ENCODE measurements around the gene SLC9A5.

Gene SLC9A5

DNA sequence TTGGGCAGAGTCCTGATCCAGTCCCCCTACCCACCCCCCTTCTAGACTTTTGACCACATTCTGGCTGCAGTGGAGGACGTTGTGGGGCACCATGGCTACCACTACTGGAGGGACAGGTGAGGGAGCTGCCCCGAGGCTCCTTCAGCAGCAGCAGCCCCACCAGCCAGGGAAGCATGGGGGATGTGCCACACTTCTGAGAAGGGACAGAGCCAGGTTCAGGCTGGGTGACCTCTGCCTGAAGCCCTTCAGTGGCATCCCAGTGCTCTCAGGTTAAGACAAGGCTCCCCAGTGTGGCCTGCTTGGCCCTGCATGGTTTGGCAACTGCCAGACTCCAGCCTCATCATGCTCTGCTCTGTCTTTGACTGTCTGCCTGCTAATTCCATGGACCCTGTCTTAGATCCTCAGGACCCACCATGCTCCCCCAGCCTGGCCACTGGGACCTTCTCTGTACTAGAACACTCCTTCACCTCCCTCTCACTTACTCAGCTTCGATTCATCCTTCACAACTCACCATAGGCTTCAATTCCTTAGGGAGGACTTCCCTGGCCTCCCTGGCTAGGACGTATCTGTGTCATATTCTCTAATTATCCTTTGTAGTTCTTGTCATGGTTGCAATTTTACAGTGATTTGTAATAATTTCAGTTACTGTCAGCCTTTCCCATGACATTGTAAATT lies 8.8 kb downstream of the SLC9A5 start:
- no peak overlapping the region for H3K4me3 ChIP-seq (ENCODE audit: low read depth in 1 of 2, low read length in 2 of 2)
- H3K9me3 ChIP-seq (ENCODE audit: insufficient read depth, low read length, severe bottlenecking) = no peaks in the 10 kb centered on the region
- TF ChIP-seq, protein P1, sequence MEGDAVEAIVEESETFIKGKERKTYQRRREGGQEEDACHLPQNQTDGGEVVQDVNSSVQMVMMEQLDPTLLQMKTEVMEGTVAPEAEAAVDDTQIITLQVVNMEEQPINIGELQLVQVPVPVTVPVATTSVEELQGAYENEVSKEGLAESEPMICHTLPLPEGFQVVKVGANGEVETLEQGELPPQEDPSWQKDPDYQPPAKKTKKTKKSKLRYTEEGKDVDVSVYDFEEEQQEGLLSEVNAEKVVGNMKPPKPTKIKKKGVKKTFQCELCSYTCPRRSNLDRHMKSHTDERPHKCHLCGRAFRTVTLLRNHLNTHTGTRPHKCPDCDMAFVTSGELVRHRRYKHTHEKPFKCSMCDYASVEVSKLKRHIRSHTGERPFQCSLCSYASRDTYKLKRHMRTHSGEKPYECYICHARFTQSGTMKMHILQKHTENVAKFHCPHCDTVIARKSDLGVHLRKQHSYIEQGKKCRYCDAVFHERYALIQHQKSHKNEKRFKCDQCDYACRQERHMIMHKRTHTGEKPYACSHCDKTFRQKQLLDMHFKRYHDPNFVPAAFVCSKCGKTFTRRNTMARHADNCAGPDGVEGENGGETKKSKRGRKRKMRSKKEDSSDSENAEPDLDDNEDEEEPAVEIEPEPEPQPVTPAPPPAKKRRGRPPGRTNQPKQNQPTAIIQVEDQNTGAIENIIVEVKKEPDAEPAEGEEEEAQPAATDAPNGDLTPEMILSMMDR (IDR thresholded peaks at IDR 0.05; ENCODE audit: borderline replicate concordance, extremely low read depth, low read length, poor library complexity, severe bottlenecking) = no peak
- TF ChIP-seq EZH2 (IDR thresholded peaks at IDR 0.05; ENCODE audit: borderline replicate concordance, low read depth, low read length, severe bottlenecking) = no peak

DNA sequence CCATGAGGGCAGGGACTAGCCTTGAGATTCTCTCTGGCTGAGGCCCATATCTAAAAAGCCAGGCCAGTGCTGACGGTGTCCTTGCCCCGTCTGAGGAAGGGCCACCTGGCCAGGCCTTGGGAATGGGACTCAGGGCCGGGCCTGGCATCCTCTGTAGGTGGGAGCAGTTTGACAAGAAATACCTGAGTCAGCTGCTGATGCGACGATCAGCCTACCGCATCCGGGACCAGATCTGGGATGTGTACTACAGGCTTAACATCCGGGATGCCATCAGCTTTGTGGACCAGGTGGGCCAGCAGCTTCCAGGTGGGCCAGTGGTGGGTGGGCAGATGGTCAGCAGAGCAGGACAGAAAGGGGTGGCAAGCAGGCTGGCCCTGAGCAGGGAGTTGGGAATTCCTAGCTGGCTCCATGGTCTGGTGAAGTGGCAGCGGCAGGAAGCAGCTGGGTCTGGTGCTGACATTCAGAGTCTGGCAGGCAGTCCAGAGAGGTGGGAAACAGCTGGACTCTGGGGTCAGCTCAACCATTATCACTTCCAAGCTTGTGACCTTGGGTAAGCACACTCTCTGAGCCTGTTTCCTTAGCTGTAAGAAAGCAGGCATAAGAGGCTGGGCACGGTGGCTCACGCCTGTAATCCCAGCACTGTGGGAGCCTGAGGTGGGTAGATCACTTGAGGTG lies 9.5 kb downstream of the SLC9A5 start:
- Histone ChIP-seq H3K4me3 (ENCODE audit: low read depth in 1 of 2, low read length in 2 of 2) (no peak overlapping the region), H3K79me2 (ENCODE audit: insufficient read depth, low read length) (no peaks in the 10 kb centered on the region), H3K9me3 (ENCODE audit: insufficient read depth, low read length, severe bottlenecking) (no peaks in the 10 kb centered on the region), H3K9ac (ENCODE audit: low read depth, low read length) (no peak overlapping the region), H4K20me1 (ENCODE audit: insufficient read depth, low read length) (no peaks in the 10 kb centered on the region), H3K36me3 (ENCODE audit: insufficient read depth, low read length) (no peaks in the 10 kb centered on the region), H3K4me2 (ENCODE audit: insufficient read depth, low read length) (no peak overlapping the region), H3K27ac (ENCODE audit: low read length) (no peak overlapping the region), H3K4me1 (ENCODE audit: insufficient read depth, low read length) (no peaks in the 10 kb centered on the region), H2AFZ (ENCODE audit: low read depth, low read length) (no peak overlapping the region), H3K27me3 (ENCODE audit: insufficient read depth, low read length, poor library complexity) (peaks cover 12% of the 10 kb centered on the region)
- no peak for TF ChIP-seq EZH2 (IDR thresholded peaks at IDR 0.05; ENCODE audit: borderline replicate concordance, low read depth, low read length, severe bottlenecking)
- TF ChIP-seq, protein P1 (IDR thresholded peaks at IDR 0.05; ENCODE audit: borderline replicate concordance, extremely low read depth, low read length, poor library complexity, severe bottlenecking) = no peak
- DNase-seq = no peak
- no peak for ATAC-seq (ENCODE audit: insufficient read depth, low read depth)

More for the DNA sequence above, 8.8 kb downstream of the SLC9A5 start:
- Histone ChIP-seq H3K4me1 (ENCODE audit: insufficient read depth, low read length) (no peaks in the 10 kb centered on the region), H3K9ac (ENCODE audit: low read depth, low read length) (no peak overlapping the region), H4K20me1 (ENCODE audit: insufficient read depth, low read length) (no peaks in the 10 kb centered on the region), H3K36me3 (ENCODE audit: insufficient read depth, low read length) (no peaks in the 10 kb centered on the region), H3K27me3 (ENCODE audit: insufficient read depth, low read length, poor library complexity) (peaks cover 7% of the 10 kb centered on the region), H3K27ac (ENCODE audit: low read length) (no peak overlapping the region), H3K4me2 (ENCODE audit: insufficient read depth, low read length) (no peak overlapping the region), H3K79me2 (ENCODE audit: insufficient read depth, low read length) (no peaks in the 10 kb centered on the region), H2AFZ (ENCODE audit: low read depth, low read length) (no peak overlapping the region)
- ATAC-seq (ENCODE audit: insufficient read depth, low read depth) (no peak), DNase-seq (no peak)

DNA sequence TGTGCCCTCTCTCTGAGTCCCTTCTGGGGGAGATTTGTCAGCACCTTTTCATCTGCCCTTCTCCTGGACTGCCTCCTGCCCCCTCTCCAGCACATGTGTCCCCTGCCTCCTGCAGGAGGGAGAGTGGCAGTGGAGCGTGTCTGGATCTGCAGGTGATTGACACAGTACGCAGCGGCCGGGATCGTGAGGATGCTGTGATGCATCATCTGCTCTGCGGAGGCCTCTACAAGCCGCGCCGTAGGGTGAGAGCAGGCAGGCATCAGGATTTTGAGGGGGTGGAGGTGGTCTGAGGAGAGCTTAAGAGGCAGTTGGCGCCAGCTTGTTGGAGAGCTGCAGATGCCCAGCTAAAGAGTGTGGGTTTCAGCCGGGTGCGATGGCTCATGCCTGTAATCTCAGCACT lies 10.9 kb downstream of the SLC9A5 start:
- H3K4me3 ChIP-seq (ENCODE audit: low read depth in 1 of 2, low read length in 2 of 2) = no peak overlapping the region
- H3K4me1 ChIP-seq (ENCODE audit: insufficient read depth, low read length) = no peaks in the 10 kb centered on the region

More for the DNA sequence above, 10.9 kb downstream of the SLC9A5 start:
- peaks cover 20% of the 10 kb centered on the region for H3K27me3 ChIP-seq (ENCODE audit: insufficient read depth, low read length, poor library complexity)
- no peaks in the 10 kb centered on the region for H4K20me1 ChIP-seq (ENCODE audit: insufficient read depth, low read length)
- no peak overlapping the region for H3K27ac ChIP-seq (ENCODE audit: low read length)
- no peak for TF ChIP-seq EZH2 (IDR thresholded peaks at IDR 0.05; ENCODE audit: borderline replicate concordance, low read depth, low read length, severe bottlenecking)
- TF ChIP-seq, protein P1 (IDR thresholded peaks at IDR 0.05; ENCODE audit: borderline replicate concordance, extremely low read depth, low read length, poor library complexity, severe bottlenecking) = no peak
- no peak overlapping the region for H2AFZ ChIP-seq (ENCODE audit: low read depth, low read length)
- ATAC-seq (ENCODE audit: insufficient read depth, low read depth) = no peak
- no peak for DNase-seq
- H3K9ac ChIP-seq (ENCODE audit: low read depth, low read length) = no peak overlapping the region
- no peaks in the 10 kb centered on the region for H3K9me3 ChIP-seq (ENCODE audit: insufficient read depth, low read length, severe bottlenecking)
- no peak overlapping the region for H3K4me2 ChIP-seq (ENCODE audit: insufficient read depth, low read length)
- H3K36me3 ChIP-seq (ENCODE audit: insufficient read depth, low read length) = no peaks in the 10 kb centered on the region
- H3K79me2 ChIP-seq (ENCODE audit: insufficient read depth, low read length) = no peaks in the 10 kb centered on the region
